IPS-NIHi7 (cell line): Measurements from ENCODE around the gene SLC30A3.

Experiments used
- DNase-seq: peaks from one replicate; pipeline ENCODE4 v3.0.0; 2012; ENCODE audit warnings: mixed read lengths; ENCODE audit errors: extremely low spot score

Gene SLC30A3

GRCh38 chr2:27205206-27205605 lies 57.6 kb downstream of the SLC30A3 start:
- DNase-seq: no peak

GRCh38 chr2:27204566-27204965 lies 58.3 kb downstream of the SLC30A3 start:
- DNase-seq: no peak

DNA sequence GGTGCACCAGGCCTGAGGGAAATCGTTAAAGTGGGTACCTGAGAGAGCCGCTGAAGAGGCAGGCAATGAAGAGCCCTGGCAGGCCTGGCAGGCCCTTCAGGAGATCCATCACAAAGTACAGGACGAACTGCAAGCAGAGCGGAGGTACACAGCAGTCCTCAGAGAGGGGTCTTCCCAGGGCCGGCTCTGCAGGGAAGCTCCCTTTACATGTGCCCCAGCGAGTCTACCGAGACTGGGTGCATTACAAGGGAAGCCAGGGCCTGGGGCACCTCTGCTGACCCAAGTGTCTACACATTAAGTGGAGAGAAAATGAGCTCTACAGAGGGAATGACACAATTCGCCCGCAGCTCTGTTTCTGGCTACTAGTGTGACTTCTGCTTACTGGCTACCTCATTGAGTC lies 59.1 kb downstream of the SLC30A3 start:
- DNase-seq: no peak
